Activated naive CD4-positive, alpha-beta T cell treated with anti-CD3 and anti-CD28 coated beads, Interleukin-2, amount 50 U/mL, for 16 hours (primary cell): Measurements from ENCODE around the gene POLR1A.

Experiments used
- DNase-seq: peaks from one replicate; pipeline ENCODE4 v3.0.0-alpha.2; 2020

Gene POLR1A

DNA sequence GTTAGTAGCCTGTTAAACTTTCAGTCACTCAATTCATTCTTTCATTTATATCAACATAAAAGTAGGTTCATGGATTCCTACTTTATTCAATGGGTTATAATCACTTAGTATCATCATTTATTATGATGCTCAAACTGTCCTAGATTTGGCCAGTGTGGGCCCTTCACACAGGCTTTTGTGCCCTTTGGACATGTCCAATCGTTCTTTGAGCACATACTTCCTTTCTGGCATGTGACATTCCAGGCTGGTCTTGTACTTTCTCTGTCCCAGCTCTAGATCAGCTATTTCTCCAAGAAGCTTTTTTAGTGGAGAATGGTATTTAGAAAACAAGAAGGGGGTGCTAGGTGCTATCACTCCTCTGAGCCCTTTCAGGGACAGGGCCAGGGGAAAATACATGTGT lies 11.5 kb downstream of the POLR1A start:
- no peak for DNase-seq

DNA sequence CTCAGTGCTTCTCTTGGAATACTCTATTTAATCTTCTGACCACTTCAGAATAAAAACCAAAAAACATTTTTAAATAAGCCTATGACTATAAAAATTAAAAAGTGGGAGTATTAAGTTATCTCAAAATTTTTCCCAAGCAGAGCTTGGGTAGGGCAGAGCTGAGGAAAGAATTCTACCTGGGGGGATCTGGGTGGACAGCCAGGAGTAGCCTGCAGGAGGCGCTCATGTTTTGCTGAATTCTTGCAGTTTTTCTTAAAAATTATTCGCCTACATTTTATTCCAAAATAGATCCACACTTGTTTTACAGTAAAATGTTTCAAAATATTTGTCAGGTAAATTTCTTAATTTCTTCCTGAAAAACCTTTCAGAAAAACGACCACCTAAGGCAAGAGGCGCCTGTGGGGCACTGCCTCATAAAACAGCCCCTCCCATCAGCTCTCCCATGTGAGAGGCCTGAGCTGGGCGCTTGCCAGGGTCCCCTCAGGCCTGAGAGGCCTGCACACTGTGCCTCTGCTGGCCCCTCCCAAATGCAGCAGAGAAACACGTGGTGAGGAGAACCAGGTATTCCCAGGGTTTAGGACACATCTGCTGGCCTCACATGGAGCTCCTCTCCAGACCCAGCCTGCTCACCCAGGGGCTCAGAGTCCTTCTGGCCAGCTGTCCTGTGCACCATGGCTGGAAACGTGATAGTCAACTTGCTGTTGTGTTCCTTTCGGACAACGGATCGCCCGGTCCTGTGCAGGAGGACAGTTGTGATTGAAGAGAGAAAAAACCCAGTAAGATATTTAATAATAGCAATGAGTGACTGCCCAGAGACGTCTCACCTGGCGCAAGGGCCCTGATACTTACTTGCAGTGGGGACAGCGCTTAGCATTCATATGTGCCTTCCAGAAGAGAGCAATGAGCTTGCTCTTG lies 17.5 kb downstream of the POLR1A start:
- DNase-seq, result no peak

DNA sequence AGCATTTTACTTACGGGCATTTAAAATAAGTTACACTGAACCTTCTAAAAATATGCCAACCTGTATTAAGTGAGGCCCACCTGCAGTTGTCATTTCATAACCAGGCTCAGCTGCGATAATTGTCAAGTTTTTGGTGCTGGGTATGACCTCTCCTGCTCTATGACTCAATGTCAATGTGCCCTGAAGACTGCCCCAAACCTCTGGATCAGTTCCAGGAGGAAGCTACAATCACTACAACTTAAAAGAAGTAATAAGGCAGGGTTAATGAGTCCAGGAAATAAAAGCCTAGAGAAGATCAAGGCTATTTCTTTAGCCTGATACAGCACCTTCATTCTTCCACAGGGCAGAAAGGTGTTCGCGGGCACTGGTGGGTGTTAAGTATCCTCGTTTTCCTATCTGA lies 22.9 kb downstream of the POLR1A start:
- no peak for DNase-seq

DNA sequence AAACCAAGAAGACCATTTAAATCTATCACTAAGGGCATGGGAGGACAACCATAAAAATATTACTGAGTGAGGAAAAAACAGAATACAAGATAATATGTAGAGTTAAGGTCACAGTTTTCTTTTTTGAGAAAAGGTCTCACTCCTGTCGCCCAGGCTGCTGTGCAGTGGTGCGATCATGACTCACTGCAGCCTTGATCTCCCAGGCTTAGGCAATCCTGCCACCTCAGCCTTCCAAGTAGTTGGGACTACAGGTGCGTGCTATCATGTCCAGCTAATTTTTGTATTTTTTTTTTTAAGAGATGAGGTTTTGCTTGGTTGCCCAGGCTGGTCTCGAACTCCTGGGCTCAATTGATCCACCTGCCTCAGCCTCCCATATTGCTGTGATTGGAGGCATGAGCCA lies 24.0 kb downstream of the POLR1A start:
- no peak for DNase-seq

DNA sequence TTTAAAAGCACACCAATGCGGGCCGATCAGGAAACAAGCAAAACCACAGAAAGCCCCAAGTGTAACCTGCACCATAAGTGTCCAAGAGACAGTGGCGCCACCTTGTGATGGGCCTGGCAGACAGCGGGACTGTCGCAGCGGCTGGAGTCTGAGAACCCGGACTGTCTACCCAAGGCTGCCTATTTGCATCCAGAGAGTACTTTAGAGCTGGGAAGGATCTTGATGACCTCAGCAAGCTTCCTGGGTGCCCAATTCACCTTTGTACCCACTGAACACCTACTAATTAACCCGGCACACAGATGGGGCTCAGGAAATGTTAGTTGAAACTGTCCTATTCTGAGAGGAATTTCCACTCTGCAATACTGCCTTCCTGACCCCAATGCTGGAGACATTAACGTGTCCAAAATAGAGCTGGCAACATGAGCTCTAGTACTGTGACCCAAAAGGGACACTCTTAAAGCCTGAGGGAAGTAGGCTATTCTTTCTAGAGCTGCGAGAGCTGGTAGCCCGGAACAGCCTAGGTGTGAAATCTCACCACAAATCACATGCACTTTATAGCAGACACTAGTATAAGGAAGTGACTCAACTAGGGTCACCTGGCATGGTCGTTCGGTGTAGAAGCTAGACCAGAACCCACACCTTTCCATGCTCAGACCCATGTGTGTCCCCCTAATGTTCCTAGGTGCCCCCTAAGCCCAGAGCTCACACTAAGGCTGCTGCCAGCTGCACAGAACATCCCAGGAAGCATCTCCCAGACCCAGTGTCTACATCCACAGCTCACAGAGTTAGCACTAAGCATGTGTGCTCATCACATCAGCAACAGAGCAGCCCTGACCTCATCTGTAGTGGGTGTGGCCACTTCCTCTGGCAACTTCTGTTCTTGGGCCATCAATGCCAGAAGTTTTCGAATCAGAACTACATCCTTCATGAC lies 25.4 kb downstream of the POLR1A start:
- peak; percentile 74 for DNase-seq

DNA sequence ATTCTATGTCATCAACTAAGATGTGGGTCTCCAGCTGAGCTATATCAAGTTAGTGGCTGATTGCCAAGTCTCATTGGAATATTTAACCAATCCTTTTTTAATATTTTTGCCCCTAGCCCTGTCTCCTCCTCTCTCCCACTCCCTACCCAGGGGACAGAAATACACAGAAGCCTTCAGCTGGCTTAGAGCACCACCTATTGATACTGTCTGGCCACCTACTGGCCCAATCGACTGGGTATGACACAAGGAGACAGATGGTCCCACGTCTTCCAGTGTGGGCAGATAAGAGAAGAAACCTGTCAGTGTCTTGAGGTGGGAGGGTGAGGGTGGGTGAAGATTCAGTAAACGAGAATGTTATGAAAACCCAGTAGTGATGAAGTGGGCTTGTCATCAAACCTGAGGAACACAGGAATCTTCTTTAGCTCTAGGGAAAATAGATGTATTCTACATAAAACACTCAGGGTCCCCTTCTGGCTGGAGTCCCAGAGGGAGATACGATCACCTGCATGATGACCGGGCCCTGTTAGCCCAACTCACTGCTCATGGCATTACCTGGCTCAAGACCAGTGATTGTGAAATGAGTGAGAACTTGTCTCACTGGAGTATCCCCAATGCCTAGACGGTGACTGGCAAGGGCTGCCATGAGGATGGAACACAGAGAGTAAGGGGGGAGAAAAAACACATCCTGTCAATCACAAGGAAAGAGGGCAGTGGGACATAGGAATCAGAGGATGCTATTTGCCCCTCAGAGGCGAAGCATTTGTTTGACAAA lies 26.7 kb downstream of the POLR1A start:
- no peak for DNase-seq

DNA sequence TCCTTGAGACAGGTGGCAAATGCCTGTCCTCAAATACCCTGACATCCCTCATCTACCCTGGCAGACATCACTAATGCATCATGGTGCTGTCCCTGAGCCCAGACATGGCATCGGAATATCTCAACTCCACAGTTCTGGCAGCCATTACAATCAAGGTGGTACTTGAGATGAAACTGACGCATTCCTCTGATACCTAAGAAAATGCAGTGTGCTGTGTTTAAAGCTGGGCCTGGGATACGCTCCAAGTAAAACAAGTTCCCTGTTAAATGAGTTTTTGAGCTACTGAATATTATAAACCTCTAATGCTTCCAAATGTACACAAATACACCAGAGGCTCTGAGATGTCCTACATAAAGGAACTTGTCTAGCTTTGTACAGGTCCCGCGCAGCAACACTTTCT lies 29.8 kb downstream of the POLR1A start:
- no peak for DNase-seq

DNA sequence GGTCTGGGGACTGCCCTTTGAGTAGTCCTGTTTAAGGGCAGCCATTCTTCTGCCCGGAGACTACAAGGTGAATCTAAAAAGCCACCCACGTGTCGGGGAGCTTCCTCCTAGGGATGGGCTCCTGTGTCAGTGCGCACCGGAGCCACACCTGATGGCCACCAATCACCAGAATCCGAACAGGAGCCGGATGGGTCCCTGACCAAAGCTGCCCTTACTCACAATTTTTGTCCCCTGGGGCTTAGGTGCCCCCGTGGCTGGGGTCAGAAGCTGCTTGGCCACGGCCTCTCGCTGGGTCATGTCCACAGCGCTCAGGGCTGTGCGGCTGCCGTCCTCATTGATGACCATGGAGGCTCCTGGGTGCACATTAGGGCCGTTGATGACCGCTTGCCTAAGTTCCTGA lies 30.9 kb downstream of the POLR1A start:
- no peak for DNase-seq

DNA sequence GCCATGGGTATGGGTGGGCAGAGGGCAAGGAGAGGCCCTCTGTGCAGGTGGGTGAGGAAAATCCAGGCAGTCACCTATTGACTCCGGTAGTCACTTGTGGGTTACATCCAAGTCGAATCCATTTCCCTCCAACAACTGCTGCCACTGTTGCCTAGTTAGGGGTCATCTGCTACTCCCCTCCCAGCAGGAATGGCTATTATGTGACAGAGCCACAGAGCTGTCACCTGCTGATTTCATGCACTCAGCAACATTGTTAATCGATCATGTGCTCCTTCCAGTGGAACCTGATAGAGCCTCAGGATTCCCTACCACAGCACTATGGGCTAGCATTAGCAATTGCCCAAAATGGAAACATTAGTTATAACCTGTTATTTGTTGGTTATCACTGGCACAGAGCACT lies 31.4 kb downstream of the POLR1A start:
- no peak for DNase-seq

DNA sequence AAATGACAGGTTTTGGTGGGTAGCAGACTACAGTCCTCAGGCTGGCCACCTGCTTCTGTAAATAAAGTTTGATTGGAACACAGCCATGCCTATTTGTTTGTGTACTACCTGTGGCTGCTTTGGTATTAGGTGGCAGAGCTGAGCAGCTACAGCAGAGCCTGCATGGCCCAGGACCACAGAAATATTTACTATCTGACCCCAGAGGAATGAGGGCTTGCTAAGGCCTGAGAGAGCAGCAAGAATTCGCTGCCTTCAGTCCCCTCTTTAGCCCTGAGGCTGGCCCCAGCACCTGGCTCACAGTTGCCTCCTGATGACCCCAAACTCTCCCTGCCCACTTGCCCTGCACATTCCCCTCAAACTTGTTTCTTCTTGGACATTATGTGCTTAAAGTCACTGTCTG lies 32.5 kb downstream of the POLR1A start:
- DNase-seq, result no peak

DNA sequence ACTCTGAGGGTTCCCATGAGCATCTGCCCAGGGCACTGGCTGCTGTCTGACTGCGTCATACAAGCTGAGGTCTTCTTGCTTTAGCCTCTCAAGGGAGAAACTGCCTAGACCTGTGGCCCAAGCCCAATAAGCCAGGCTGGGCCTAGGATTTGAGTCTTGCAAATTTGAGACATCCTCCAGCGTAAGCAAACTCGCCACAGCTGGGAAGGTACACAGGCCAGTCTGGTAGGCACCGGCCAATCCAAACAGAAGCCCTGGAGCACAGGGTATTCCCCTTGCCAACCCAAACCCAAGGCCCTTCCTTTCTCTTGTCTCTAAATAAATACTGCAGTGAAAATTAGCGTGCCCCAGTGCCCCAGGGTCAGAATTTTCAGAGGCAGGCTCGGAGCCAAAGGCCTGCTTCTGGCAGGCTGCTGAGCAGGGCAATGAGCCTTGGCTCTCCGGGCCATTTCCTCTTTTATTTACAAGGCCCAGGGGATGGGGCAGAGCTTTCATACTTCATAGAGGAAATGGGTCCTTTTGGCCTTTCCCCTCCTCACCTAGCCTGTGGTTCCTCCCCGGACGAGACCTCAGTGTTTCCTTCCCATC lies 33.3 kb downstream of the POLR1A start:
- no peak for DNase-seq

DNA sequence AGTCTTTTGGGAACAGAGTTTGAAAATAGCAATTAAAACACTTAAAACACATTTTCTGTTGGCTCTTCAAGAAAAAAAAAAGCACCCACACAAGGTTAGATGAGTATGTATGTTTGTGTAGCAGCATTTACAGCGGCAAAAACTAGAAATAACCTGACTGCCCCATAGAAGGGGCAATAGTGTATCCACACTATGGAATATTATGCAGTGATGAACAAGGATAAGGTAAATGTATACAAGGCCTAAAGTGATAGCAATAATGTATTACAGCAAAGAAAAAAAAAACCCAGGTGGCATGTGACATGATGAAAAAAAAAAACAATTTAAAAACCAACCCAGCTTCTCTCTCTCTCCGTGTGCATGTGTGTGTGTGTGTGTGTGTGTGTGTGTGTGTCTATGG lies 34.8 kb downstream of the POLR1A start:
- no peak for DNase-seq

DNA sequence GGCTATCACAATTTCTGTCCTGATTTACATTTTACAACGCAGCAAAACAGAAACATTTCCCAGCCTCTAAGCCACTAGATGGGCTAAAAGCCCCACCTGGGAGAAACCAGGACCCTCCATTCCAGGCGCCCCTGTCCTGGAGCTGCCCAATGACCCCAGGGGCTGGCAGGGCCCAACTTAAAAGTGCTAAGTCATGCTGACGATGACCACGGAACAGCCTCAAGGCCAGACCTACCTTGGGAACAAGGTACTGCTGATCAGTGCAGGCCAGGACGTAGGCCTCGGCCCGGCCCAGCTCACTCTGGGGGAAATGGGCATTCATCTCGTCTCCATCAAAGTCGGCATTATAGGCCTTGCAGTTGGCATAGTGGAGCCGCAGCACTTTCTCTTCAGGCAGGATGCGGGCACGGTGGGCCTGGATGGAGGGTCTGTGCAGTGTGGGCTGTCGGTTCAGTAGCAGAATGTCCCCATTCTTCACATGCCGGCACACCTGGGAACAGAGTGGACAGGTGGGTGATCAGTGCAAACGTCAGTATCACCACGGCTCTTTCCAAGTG lies 35.8 kb downstream of the POLR1A start:
- no peak for DNase-seq

DNA sequence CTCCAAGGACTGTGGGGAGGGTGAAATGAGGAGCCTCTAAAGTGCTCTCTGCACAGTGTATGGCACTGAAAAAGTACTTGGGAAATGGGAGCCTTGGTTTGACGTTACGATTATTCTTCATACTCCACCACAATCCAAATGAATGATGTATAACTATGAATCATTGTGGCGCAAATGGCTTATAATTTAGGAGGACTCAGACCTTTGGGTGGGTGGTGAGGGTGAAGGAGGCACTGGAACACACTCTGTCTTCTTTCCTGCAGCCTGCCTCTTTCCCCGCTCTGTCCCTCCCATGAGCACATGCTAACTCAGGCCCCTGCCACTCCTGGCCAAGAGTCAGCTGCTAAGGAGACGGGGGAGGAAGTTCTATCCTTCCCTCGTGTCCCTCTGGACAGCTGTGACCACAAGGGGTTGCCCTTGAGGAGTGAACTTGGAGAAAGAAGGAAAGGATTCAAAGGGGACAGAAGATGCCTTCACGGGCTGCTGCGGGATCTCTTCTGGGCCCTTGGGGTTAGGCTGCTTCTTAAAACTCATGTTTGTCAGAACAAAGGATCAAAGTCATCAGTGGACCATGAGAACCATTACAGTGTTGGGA lies 36.5 kb downstream of the POLR1A start:
- no peak for DNase-seq

DNA sequence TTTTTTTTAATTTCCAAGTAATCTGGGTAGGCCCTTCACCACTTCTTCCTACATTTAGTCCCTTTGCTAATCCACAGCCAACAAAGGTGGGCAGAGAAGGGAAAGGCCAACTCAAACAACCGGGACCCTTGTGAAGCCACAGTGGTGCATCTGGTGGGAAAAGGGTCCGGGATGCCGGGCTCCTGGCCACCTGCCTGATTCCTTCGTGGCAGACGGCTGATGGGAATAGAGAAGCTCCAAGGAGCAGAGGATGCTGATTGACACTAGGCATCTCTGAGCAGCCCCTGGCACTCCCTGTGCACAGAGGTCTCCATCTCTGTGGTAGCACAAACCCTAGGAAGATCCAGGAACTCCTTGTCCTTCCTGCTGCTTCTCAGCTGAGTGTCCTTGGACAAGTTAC lies 37.0 kb downstream of the POLR1A start:
- no peak for DNase-seq

DNA sequence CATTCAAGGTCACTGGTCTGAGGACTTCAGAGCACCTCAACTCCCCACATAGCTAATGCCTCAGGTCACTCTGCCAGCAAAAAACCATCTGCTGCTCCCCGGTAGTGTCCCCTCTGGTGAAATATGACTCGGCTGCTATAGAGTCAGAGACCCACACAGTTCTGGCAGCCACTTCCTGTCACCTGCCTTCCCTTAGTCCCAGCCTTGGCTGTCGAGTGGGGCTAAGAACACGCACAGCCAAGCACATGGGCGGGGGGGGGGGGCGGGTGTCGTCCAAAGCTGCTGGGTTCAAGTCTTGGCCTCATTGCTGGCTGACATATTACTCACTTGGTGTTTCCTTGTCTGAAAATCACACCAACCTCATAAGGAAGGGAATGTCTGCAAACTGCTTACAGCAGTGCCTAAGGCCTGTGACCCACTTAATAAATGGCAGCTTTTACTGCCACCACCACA lies 37.5 kb downstream of the POLR1A start:
- no peak for DNase-seq

DNA sequence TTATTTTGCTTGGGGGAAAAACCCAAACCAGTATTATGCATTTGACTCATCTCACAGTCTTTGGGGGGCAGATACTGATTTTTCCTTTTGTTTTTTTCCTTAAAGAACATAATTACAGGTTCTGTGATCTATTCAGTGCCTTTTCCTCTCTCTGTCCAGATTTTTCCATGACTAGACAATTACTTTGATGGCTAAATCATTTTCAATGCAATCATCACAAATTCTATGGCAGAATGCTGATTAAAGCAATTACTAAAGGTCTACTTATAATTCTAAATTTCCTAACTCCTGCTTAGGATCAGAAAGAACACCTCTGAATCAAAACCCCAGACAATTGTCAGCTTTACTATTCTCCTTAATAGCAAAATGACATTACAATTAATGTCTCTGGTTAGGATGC lies 38.8 kb downstream of the POLR1A start:
- DNase-seq, result no peak

DNA sequence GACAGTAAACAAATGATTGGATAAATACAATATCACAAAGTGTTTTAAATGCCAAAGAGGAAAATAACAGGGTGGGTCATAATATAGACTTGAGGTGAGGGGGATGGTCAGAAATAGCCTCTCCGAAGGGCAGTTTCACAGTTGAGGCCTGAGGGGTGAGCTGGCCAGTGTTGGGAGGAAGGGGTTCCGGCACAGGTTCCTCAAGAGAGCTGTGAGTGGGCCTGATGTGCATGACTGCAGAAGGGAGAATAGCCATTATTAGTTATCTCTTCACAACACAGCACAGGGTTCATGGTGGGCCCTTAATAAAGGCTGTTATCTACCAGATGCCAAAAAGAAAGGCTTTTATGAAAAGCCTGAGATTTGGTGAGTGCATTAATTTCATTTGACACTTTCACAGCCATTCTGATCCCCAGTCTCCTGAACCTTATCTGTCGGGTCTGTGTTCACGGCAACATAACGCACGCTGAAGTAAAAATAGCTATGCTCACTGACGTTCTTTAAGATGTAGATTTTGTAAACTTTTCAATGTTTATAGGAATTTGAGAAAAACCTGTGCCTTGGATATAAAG lies 39.6 kb downstream of the POLR1A start:
- DNase-seq, result no peak

DNA sequence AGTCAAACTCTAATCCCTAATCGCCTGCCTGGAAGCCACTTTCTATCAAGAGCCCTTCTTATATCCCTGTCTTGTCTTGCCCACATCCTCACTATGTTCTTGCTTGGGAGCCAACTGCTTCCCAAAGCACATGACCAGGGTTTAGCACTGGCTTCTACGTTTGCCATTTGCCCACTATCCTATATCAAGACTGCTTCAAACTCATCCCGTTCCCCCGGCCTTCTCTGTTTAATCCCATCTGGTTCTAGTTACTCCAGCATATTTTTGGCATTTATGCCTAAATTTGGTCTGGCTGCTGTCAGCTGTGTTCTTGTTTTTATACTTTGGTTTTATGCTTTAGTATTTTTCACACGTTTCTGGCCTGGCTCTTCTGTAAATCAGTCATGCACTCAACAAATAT lies 40.2 kb downstream of the POLR1A start:
- DNase-seq, result no peak

DNA sequence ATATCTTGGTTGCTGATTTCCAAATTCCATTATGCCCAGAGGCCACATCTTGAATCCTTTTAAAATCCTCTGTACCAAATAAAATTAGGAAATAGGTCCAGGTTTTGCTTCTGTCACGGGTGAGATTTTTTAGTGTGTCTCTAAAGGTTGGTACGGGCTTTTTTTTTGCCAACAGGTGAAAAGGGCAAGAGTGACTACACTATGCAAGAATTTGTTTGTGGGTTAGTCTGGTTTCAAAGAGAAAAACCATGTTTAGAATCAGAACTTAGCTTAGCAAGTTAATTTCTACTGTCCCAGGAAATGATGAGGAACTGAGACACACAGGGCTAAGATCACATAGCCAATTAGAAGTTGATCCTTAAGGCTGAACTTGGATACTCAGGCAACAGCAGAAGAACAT lies 41.7 kb downstream of the POLR1A start:
- no peak for DNase-seq

DNA sequence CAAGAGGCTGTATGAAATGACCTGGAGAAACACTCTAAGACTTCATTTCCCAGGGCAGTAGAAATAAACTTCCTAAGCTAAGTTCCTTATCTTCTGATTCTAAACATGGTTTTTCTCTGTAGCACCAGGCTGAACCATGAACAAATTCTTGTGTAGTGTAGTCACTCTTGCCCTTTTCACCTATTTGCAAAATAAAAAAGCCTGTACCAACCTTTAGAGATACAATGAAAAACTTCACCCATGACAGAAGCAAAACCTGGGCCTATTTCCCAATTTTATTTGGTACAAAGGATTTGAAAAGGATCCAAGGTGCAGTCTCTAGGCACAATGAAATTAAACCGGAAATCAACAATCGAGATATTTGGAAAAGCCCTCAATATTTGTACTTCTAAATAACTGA lies 43.6 kb downstream of the POLR1A start:
- no peak for DNase-seq
